ENCODE measurements around the gene PIP4P1.

PIP4P1 gene

DNA sequence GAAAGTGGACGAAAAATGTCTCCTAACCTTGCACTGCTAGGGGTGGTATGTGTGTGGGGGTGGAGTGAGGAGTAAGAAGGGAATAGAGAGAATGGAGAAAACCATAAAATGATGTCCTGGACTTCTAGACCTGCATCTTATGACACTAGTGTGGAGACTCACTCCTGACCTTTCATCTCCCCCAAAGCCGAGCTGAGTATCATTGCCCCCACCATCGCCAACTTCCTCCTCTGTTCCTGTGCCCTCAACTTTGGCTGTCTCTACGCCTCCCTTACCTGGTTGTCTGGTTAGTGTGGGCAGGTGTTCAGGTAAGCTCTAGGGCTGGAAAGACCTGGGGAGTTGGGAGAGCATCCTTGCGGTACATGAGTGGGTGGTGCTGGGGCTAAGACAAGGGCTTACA lies 20.8 kb downstream of the PIP4P1 start:
- no peak for DNase-seq
- POLR2A ChIA-PET = no interaction called here
- H3K4me3 ChIP-seq (ENCODE audit: control insufficient read depth in 1 of 7, extremely low read depth in 1 of 7, insufficient read depth in 4 of 7, low read depth in 2 of 7, low read length in 6 of 7) = no peak overlapping the region
- H3K27me3 ChIP-seq (replicated peaks in 2 of 5; ENCODE audit: control insufficient read depth in 4 of 5, insufficient read depth in 5 of 5, low read length in 4 of 5) = no peaks in the 10 kb centered on the region
- peaks cover 14 to 35% (median 28%) of the 10 kb centered on the region in 4 experiments for H3K4me1 ChIP-seq (ENCODE audit: control extremely low read depth in 1 of 4, control insufficient read depth in 4 of 4, insufficient read depth in 4 of 4, low read length in 3 of 4)
- H3K36me3 ChIP-seq (ENCODE audit: control insufficient read depth in 4 of 4, insufficient read depth in 4 of 4, low read length in 3 of 4) = peaks cover 0 to 8% (median 4%) of the 10 kb centered on the region in 4 experiments
- CTCF ChIA-PET = interaction anchor here (1.4 kb wide), 1 partner anchor 11 kb away, joined by 3 read pairs; no protein-coding TSS in a partner anchor
- peak overlapping the region in 1 of 2 experiments; percentile 25 for H3K27ac ChIP-seq (ENCODE audit: insufficient read depth in 1 of 2, low read depth in 1 of 2, low read length in 2 of 2, poor library complexity in 1 of 2, severe bottlenecking in 2 of 2)
- WGBS (ENCODE audit: insufficient coverage) = 100% methylated on average over 1 of the region's 5 CpGs
- peaks cover 0 to 2% (median 0%) of the 10 kb centered on the region in 5 experiments for H3K9me3 ChIP-seq (ENCODE audit: control extremely low read depth in 1 of 5, control insufficient read depth in 4 of 5, insufficient read depth in 2 of 5, low read depth in 1 of 5, low read length in 4 of 5)

DNA sequence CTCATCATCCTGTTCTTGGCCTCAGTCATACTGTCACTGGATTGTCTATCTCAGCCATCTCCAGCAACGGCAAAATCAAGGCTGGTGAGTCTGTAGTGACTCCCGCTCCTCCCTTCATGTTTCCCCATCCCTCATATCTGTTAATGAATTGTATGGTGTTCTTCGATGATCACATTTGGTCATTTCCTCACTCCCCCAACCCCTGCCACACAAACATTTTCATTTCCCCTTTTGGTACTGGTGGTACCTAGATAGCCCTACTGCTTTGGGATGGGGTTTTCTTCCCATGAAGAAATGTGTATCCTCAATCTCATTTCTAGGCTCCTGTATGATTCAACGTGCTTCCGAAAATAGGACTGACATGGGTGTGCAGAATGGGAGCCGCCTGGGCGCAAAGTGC lies 22.6 kb downstream of the PIP4P1 start:
- Histone ChIP-seq H3K27me3 (replicated peaks in 2 of 5; ENCODE audit: control insufficient read depth in 4 of 5, insufficient read depth in 5 of 5, low read length in 4 of 5) (no peaks in the 10 kb centered on the region), H3K36me3 (ENCODE audit: control insufficient read depth in 4 of 4, insufficient read depth in 4 of 4, low read length in 3 of 4) (no peaks in the 10 kb centered on the region), H3K9me3 (ENCODE audit: control extremely low read depth in 1 of 5, control insufficient read depth in 4 of 5, insufficient read depth in 2 of 5, low read depth in 1 of 5, low read length in 4 of 5) (peaks cover 0 to 2% (median 0%) of the 10 kb centered on the region in 5 experiments), H3K4me1 (ENCODE audit: control extremely low read depth in 1 of 4, control insufficient read depth in 4 of 4, insufficient read depth in 4 of 4, low read length in 3 of 4) (peaks cover 14 to 35% (median 28%) of the 10 kb centered on the region in 4 experiments), H3K4me3 (ENCODE audit: control insufficient read depth in 1 of 7, extremely low read depth in 1 of 7, insufficient read depth in 4 of 7, low read depth in 2 of 7, low read length in 6 of 7) (no peak overlapping the region), H3K27ac (ENCODE audit: insufficient read depth in 1 of 2, low read depth in 1 of 2, low read length in 2 of 2, poor library complexity in 1 of 2, severe bottlenecking in 2 of 2) (no peak overlapping the region)
- ChIA-PET CTCF (interaction anchor here (0.8 kb wide), 1 partner anchor 23 kb away, joined by 3 read pairs; no protein-coding TSS in a partner anchor), POLR2A (no interaction called here)
- WGBS (ENCODE audit: insufficient coverage) = 96% methylated on average over 4 of the region's 7 CpGs
- DNase-seq = no peak

DNA sequence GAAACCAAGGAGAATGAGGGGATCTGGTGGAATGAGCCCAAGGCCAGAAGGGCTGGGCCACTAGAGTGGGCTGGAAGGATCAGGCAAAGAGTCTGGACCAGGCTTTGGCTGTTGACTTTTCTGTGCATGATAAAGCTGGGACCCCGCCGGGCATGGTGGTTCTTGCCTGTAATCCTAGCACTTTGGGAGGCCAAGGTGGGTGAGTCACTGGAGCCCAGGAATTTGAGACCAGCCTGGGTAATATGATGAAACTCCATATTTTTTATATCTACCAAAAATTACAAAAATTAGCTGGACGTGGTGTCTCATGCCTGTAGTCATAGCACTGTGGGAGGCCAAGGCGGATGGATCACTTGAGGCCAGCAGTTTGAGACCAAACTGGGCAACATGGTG lies 24.9 kb downstream of the PIP4P1 start:
- Histone ChIP-seq H3K27me3 (replicated peaks in 2 of 5; ENCODE audit: control insufficient read depth in 4 of 5, insufficient read depth in 5 of 5, low read length in 4 of 5) (no peaks in the 10 kb centered on the region), H3K4me1 (ENCODE audit: control extremely low read depth in 1 of 4, control insufficient read depth in 4 of 4, insufficient read depth in 4 of 4, low read length in 3 of 4) (peaks cover 10 to 25% (median 18%) of the 10 kb centered on the region in 4 experiments), H3K27ac (ENCODE audit: insufficient read depth in 1 of 2, low read depth in 1 of 2, low read length in 2 of 2, poor library complexity in 1 of 2, severe bottlenecking in 2 of 2) (no peak overlapping the region), H3K9me3 (ENCODE audit: control extremely low read depth in 1 of 5, control insufficient read depth in 4 of 5, insufficient read depth in 2 of 5, low read depth in 1 of 5, low read length in 4 of 5) (peaks cover 0 to 2% (median 0%) of the 10 kb centered on the region in 5 experiments), H3K4me3 (ENCODE audit: control insufficient read depth in 1 of 7, extremely low read depth in 1 of 7, insufficient read depth in 4 of 7, low read depth in 2 of 7, low read length in 6 of 7) (no peak overlapping the region), H3K36me3 (ENCODE audit: control insufficient read depth in 4 of 4, insufficient read depth in 4 of 4, low read length in 3 of 4) (no peaks in the 10 kb centered on the region)
- WGBS (ENCODE audit: insufficient coverage) = 97% methylated on average over 3 of the region's 4 CpGs
- DNase-seq = no peak
- CTCF ChIA-PET = interaction anchor here (0.9 to 1.4 kb wide), 2 partner anchors 14 to 21 kb away, joined by 3 to 4 read pairs; no protein-coding TSS in a partner anchor
- POLR2A ChIA-PET = no interaction called here

GRCh38 chr14:20435582-20436362 lies 25.5 kb downstream of the PIP4P1 start, which contains the start of gene KLHL33:
TSS of gene KLHL33 (minus strand) at chr14:20436166. CDS start at chr14:20435811, 355 bp downstream.
- H3K4me3 ChIP-seq (ENCODE audit: control insufficient read depth in 1 of 7, extremely low read depth in 1 of 7, insufficient read depth in 4 of 7, low read depth in 2 of 7, low read length in 6 of 7) = no peak within 1 kb of the TSS
- CTCF ChIA-PET = interaction anchor here (0.9 to 1.4 kb wide), 2 partner anchors 13 to 20 kb away, joined by 3 to 4 read pairs; no protein-coding TSS in a partner anchor
- 98% methylated on average over 11 of the region's 17 CpGs for WGBS (ENCODE audit: insufficient coverage)

DNA sequence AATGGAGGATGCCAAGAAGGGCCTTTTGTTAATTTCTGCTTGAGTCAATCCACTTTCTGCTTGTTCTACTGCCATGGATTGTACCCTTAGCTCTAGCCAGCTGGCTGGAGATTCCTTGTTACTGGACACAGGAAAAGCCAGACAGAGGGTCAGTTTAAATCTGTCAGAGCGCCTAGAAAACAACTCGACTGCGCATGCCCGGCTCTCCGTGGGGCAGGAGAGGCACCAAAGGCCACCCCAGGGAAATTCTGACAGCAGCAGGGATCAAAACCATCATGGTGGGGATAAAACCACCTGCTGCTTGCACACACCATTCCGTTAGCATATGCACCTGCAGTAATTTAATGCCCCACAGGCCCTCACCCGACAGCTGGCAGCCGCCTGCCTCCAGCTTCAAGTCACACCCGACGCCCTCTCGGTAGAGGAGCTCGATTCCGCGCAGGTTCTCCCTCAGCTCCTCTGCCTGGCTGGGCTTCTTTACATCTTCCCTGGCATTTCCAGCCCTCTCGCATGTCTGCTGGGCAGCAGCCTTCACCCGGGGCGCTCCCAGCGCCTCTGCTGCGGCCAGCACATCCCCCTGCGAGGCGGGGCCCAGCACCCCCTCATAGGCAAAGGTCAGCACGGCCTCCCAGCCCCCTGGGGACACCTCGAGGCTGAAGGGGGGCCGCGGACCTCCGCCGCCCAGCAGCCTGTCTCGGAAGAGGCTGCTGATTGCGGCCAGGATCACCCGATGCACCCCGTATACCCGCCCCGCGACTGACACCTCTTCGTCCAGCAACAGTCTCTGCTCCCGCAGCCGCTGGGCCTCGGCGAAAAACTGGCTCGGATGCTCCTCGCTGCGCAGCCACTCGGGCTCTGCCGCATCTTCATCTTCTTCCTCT lies 26.3 kb downstream of the PIP4P1 start:
- H3K4me3 ChIP-seq (ENCODE audit: control insufficient read depth in 1 of 7, extremely low read depth in 1 of 7, insufficient read depth in 4 of 7, low read depth in 2 of 7, low read length in 6 of 7) = no peak overlapping the region
- 96% methylated on average over 34 of the region's 44 CpGs for WGBS (ENCODE audit: insufficient coverage)
- CTCF ChIA-PET = interaction anchor here (0.7 to 1.7 kb wide), 4 partner anchors 10 to 19 kb away, joined by 3 to 5 read pairs (median 4); no protein-coding TSS in a partner anchor
- H3K4me1 ChIP-seq (ENCODE audit: control extremely low read depth in 1 of 4, control insufficient read depth in 4 of 4, insufficient read depth in 4 of 4, low read length in 3 of 4) = peaks cover 0 to 21% (median 13%) of the 10 kb centered on the region in 4 experiments
- peaks cover 0 to 2% (median 0%) of the 10 kb centered on the region in 5 experiments for H3K9me3 ChIP-seq (ENCODE audit: control extremely low read depth in 1 of 5, control insufficient read depth in 4 of 5, insufficient read depth in 2 of 5, low read depth in 1 of 5, low read length in 4 of 5)
- DNase-seq = no peak
- no peaks in the 10 kb centered on the region for H3K27me3 ChIP-seq (replicated peaks in 2 of 5; ENCODE audit: control insufficient read depth in 4 of 5, insufficient read depth in 5 of 5, low read length in 4 of 5)
- H3K27ac ChIP-seq (ENCODE audit: insufficient read depth in 1 of 2, low read depth in 1 of 2, low read length in 2 of 2, poor library complexity in 1 of 2, severe bottlenecking in 2 of 2) = no peak overlapping the region
- POLR2A ChIA-PET = no interaction called here
- no peaks in the 10 kb centered on the region for H3K36me3 ChIP-seq (ENCODE audit: control insufficient read depth in 4 of 4, insufficient read depth in 4 of 4, low read length in 3 of 4)

More at GRCh38 chr14:20435582-20436362, 25.5 kb downstream of the PIP4P1 start, which contains the start of gene KLHL33:
- Histone ChIP-seq H3K36me3 (ENCODE audit: control insufficient read depth in 4 of 4, insufficient read depth in 4 of 4, low read length in 3 of 4) (no peaks in the 10 kb centered on the region), H3K27ac (ENCODE audit: insufficient read depth in 1 of 2, low read depth in 1 of 2, low read length in 2 of 2, poor library complexity in 1 of 2, severe bottlenecking in 2 of 2) (no peak within 1 kb of the TSS), H3K27me3 (replicated peaks in 2 of 5; ENCODE audit: control insufficient read depth in 4 of 5, insufficient read depth in 5 of 5, low read length in 4 of 5) (no peaks in the 10 kb centered on the region), H3K4me1 (ENCODE audit: control extremely low read depth in 1 of 4, control insufficient read depth in 4 of 4, insufficient read depth in 4 of 4, low read length in 3 of 4) (peaks cover 5 to 20% (median 13%) of the 10 kb centered on the region in 4 experiments), H3K9me3 (ENCODE audit: control extremely low read depth in 1 of 5, control insufficient read depth in 4 of 5, insufficient read depth in 2 of 5, low read depth in 1 of 5, low read length in 4 of 5) (peaks cover 0 to 2% (median 0%) of the 10 kb centered on the region in 5 experiments)
- no peak for DNase-seq
- POLR2A ChIA-PET = no interaction called here

DNA sequence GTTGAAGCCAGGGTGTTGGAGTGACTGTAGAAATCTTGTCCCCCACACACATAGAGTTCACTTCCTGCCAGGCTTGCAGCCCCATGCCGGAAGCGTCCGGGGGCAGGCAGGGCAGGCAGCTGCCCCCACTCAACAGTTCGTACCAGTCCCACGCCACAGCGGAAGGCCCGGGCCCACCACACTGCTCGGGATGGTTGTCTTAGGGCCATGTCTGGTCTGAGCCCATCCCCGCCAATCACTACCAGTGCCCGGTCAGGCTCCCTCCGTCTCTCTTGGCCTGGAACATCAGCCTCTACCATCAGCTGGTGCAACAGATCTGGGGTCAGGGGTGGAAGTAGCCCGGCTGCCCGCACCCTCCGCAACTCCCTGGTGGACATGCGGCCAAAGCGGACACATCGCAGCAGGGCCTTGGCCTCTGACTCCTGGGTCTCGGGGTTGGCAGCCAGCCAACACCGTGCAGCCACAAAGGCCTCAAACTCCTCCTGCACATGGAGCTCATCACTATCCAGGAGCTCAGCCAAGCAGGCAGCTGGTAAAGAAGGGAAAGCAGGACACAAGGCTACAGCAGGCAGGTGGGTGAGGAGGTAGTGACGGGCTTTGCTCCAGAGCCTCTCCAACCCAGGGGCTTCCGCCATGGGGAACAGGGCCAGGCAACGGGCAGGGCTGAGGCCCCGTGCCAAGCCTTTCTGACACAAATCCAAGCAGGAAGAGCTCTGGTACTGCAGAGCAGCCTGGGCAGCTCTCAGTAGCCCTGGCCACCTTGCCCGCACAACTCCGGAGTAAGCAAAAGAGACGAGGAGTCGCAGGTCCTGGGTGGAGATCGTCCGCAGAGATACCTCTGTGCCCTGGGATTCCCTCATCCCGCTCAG lies 31.2 kb downstream of the PIP4P1 start:
- DNase-seq = peak in 2 of 3 donors; percentile 14 to 45
- Histone ChIP-seq H3K27ac (ENCODE audit: insufficient read depth in 1 of 2, low read depth in 1 of 2, low read length in 2 of 2, poor library complexity in 1 of 2, severe bottlenecking in 2 of 2) (peak overlapping the region in 1 of 2 experiments; percentile 31), H3K4me3 (ENCODE audit: control insufficient read depth in 1 of 7, extremely low read depth in 1 of 7, insufficient read depth in 4 of 7, low read depth in 2 of 7, low read length in 6 of 7) (peak overlapping the region in 2 of 7 experiments; percentile 8 to 62), H3K9me3 (ENCODE audit: control extremely low read depth in 1 of 5, control insufficient read depth in 4 of 5, insufficient read depth in 2 of 5, low read depth in 1 of 5, low read length in 4 of 5) (no peaks in the 10 kb centered on the region), H3K36me3 (ENCODE audit: control insufficient read depth in 4 of 4, insufficient read depth in 4 of 4, low read length in 3 of 4) (no peaks in the 10 kb centered on the region), H3K27me3 (replicated peaks in 2 of 5; ENCODE audit: control insufficient read depth in 4 of 5, insufficient read depth in 5 of 5, low read length in 4 of 5) (no peaks in the 10 kb centered on the region), H3K4me1 (ENCODE audit: control extremely low read depth in 1 of 4, control insufficient read depth in 4 of 4, insufficient read depth in 4 of 4, low read length in 3 of 4) (peaks cover 13 to 44% (median 38%) of the 10 kb centered on the region in 4 experiments)
- 81% methylated on average over 13 of the region's 30 CpGs for WGBS (ENCODE audit: insufficient coverage)
- CTCF ChIA-PET = interaction anchor here (0.9 to 4.6 kb wide), 2 partner anchors 15 to 32 kb away, joined by 3 to 27 read pairs; partner anchors contain the start of genes PIP4P1 and TEP1
- POLR2A ChIA-PET = no interaction called here

All from common myeloid progenitor, CD34-positive (primary cell).